Natural killer cell (primary cell): ENCODE data around the gene PPP6C. TPM values are rescaled to one million over a fixed set of nuclear protein-coding genes. Genes with fewer than 3 reads are reported as not detected.

Experiments used
- ATAC-seq, 3 donors: fragments of 150-1000 bp in 2 of 3; fragments of 200-7000 bp in 1 of 3; cut with Tn5 transposase; 1 replicate in 1 of 3; 2 replicates in 2 of 3; pipeline ENCODE4 v1.10.0; 2021; ENCODE audit warnings: mild to moderate bottlenecking in 2 of 3, moderate library complexity in 2 of 3
- DNase-seq, 2 donors: peaks; one replicate each; pipeline versions ENCODE4 v3.0.0 to v3.0.0-alpha.2; 2013 to 2021; ENCODE audit warnings: mixed read lengths in 1 of 2
- H3K27ac ChIP-seq: one replicate; pipeline ENCODE4 v1.5.1; 2013; ENCODE audit warnings: mild to moderate bottlenecking, low read length
- H3K27me3 ChIP-seq: one replicate; pipeline ENCODE4 v1.6.1; 2013; ENCODE audit warnings: low read length; ENCODE audit not compliant: control insufficient read depth, insufficient read depth
- H3K36me3 ChIP-seq: one replicate; pipeline ENCODE4 v1.6.1; 2013; ENCODE audit warnings: low read length; ENCODE audit not compliant: control insufficient read depth, insufficient read depth
- H3K4me1 ChIP-seq: one replicate; pipeline ENCODE4 v1.6.1; 2013; ENCODE audit warnings: low read length; ENCODE audit not compliant: control insufficient read depth, insufficient read depth
- H3K4me3 ChIP-seq: one replicate; pipeline ENCODE4 v1.5.1; 2013; ENCODE audit warnings: low read length
- H3K9me3 ChIP-seq: one replicate; pipeline ENCODE4 v1.6.1; 2013; ENCODE audit warnings: low read length; ENCODE audit not compliant: control insufficient read depth, insufficient read depth
- H3K27ac Mint-ChIP-seq, 2 donors: one replicate each; pipeline ENCODE4 v1.8.0; 2022; ENCODE audit warnings: mild to moderate bottlenecking in 2 of 2, mixed read lengths in 2 of 2, moderate library complexity in 1 of 2
- H3K27me3 Mint-ChIP-seq, 2 donors: one replicate each; pipeline ENCODE4 v1.8.0; 2022; ENCODE audit warnings: low read depth in 2 of 2, mixed read lengths in 2 of 2
- H3K36me3 Mint-ChIP-seq: one replicate; pipeline ENCODE4 v1.8.0; 2022; ENCODE audit warnings: mixed read lengths
- H3K4me1 Mint-ChIP-seq, 2 donors: one replicate each; pipeline ENCODE4 v1.8.0; 2022; ENCODE audit warnings: mixed read lengths in 2 of 2
- H3K4me3 Mint-ChIP-seq: one replicate; pipeline ENCODE4 v1.8.0; 2022; ENCODE audit warnings: mild to moderate bottlenecking, moderate library complexity, mixed read lengths
- H3K9me3 Mint-ChIP-seq, 2 donors: one replicate each; pipeline ENCODE4 v1.8.0; 2022; ENCODE audit warnings: mixed read lengths in 2 of 2
- CTCF ChIP-seq: fragments of 200-600 bp; IDR thresholded peaks from one replicate; pipeline ENCODE4 v1.8.0; 2022; ENCODE audit warnings: antibody characterized with exemption
- WGBS: methylation state at CpG from one replicate; pipeline ENCODE4 v1.1.7; 2013; ENCODE audit warnings: missing lambda C conversion rate; ENCODE audit not compliant: insufficient coverage; 5-methylcytosine and 5-hydroxymethylcytosine counted together
- intact Hi-C: fragments of 100-400 bp; cut with micrococcal nuclease; formaldehyde crosslinking; loops from one replicate; pipeline ENCODE4 v1.14.2; 2022
- total RNA-seq, 4 donors: library from RNA; stranded (reverse); fragments of 120-200 nt in 1 of 4; gene quantifications; one replicate each; pipeline versions ENCODE4 v1.2.3 to v1.2.4, GENCODE V29; 2013 to 2022

Gene PPP6C
- total RNA-seq, 3 donors from 2014 or later (not counting 1 experiment from before 2014, with no cell fraction given), result 31.1 to 37.4 (median 34.8) TPM

GRCh38 chr9:125141251-125141650 is 48.4 kb downstream of the PPP6C start:
- Histone ChIP-seq H3K27ac (no peak overlapping the region), H3K4me3 (no peak overlapping the region), H3K36me3 (no peaks in the 10 kb centered on the region), H3K9me3 (no peaks in the 10 kb centered on the region), H3K27me3 (no peaks in the 10 kb centered on the region), H3K4me1 (peaks cover 9% of the 10 kb centered on the region)
- no peaks in the 10 kb centered on the region for H3K27me3 Mint-ChIP-seq
- ATAC-seq, result no peak
- TF ChIP-seq CTCF, result no peak
- H3K36me3 Mint-ChIP-seq, result no peaks in the 10 kb centered on the region
- intact Hi-C loops, result loop anchor here (5.0 to 10.0 kb wide), 2 partner anchors 46 to 276 kb away; partner anchors contain the start of genes ARPC5L, PPP6C and RPL35
- DNase-seq, result no peak
- H3K4me3 Mint-ChIP-seq, result no peak overlapping the region
- no peaks in the 10 kb centered on the region for H3K9me3 Mint-ChIP-seq
- H3K4me1 Mint-ChIP-seq, result peaks cover 21 to 23% of the 10 kb centered on the region in 2 donors
- WGBS, result 100% methylated on average over 2 of the region's 3 CpGs
- H3K27ac Mint-ChIP-seq, result no peak overlapping the region

GRCh38 chr9:125140576-125140975 is 49.0 kb downstream of the PPP6C start:
- no peaks in the 10 kb centered on the region for H3K36me3 Mint-ChIP-seq
- H3K9me3 Mint-ChIP-seq, result no peaks in the 10 kb centered on the region
- no peaks in the 10 kb centered on the region for H3K27me3 Mint-ChIP-seq
- no peak for TF ChIP-seq CTCF
- Histone ChIP-seq H3K27me3 (no peaks in the 10 kb centered on the region), H3K4me3 (no peak overlapping the region), H3K27ac (no peak overlapping the region), H3K36me3 (no peaks in the 10 kb centered on the region), H3K4me1 (peaks cover 9% of the 10 kb centered on the region), H3K9me3 (no peaks in the 10 kb centered on the region)
- H3K4me3 Mint-ChIP-seq, result no peak overlapping the region
- intact Hi-C loops, result loop anchor here (5.0 to 10.0 kb wide), 2 partner anchors 47 to 276 kb away; partner anchors contain the start of genes ARPC5L, PPP6C and RPL35
- DNase-seq (no peak), ATAC-seq (no peak)
- WGBS, result no CpG with 5 or more reads among the region's 1 CpG
- no peak overlapping the region for H3K27ac Mint-ChIP-seq
- H3K4me1 Mint-ChIP-seq, result peaks cover 21 to 23% of the 10 kb centered on the region in 2 donors

- no peaks in the 10 kb centered on the region for H3K9me3 ChIP-seq
- Mint-ChIP-seq H3K36me3 (no peaks in the 10 kb centered on the region), H3K27me3 (no peaks in the 10 kb centered on the region), H3K27ac (no peak overlapping the region), H3K4me1 (peaks cover 20 to 22% of the 10 kb centered on the region in 2 donors), H3K9me3 (peaks cover 0 to 3% of the 10 kb centered on the region in 2 donors), H3K4me3 (no peak overlapping the region)
- H3K27me3 ChIP-seq, result no peaks in the 10 kb centered on the region
- no peak for TF ChIP-seq CTCF
- no peak overlapping the region for H3K4me3 ChIP-seq
- no peak for DNase-seq
- no peaks in the 10 kb centered on the region for H3K4me1 ChIP-seq
- no peaks in the 10 kb centered on the region for H3K36me3 ChIP-seq
- intact Hi-C loops, result no loop called here
- ATAC-seq, result no peak
- H3K27ac ChIP-seq, result no peak overlapping the region
- WGBS, result 88% methylated on average over 4 of the region's 4 CpGs
Measured at GRCh38 chr9:125137200-125137599, 52.4 kb downstream of the PPP6C start.

GRCh38 chr9:125134976-125135375 is 54.6 kb downstream of the PPP6C start:
- Mint-ChIP-seq H3K36me3 (no peaks in the 10 kb centered on the region), H3K4me1 (peaks cover 14 to 18% of the 10 kb centered on the region in 2 donors), H3K4me3 (no peak overlapping the region), H3K27me3 (no peaks in the 10 kb centered on the region), H3K9me3 (peaks cover 0 to 3% of the 10 kb centered on the region in 2 donors), H3K27ac (no peak overlapping the region)
- no peak for ATAC-seq
- no peaks in the 10 kb centered on the region for H3K27me3 ChIP-seq
- no peak for DNase-seq
- H3K36me3 ChIP-seq, result no peaks in the 10 kb centered on the region
- H3K4me3 ChIP-seq, result no peak overlapping the region
- intact Hi-C loops, result no loop called here
- no peak overlapping the region for H3K27ac ChIP-seq
- no peaks in the 10 kb centered on the region for H3K9me3 ChIP-seq
- no peak for TF ChIP-seq CTCF
- H3K4me1 ChIP-seq, result no peaks in the 10 kb centered on the region
